PC-9 (cell line): ENCODE data around the gene PHACTR3. TPM values are rescaled to one million over a fixed set of nuclear protein-coding genes. Genes with fewer than 3 reads are reported as not detected.
A peak's percentile ranks its signal among the peaks of the same experiment; 100 is the strongest.

Source experiments
- BruUV-seq: library from RNA; stranded (reverse); fragments of 400-500 nt; replicated peaks from 2 replicates; lab custom pipeline; 2021; lab: Mats Ljungman, UMichigan
- CTCF ChIA-PET: fragments of 300-600 bp; sonication (Branson Sonifier 250); formaldehyde crosslinking; loops from one replicate; lab custom pipeline; 2022; ENCODE audit warnings: antibody characterized with exemption; lab: Charles Lee
- POLR2A ChIA-PET: fragments of 300-600 bp; sonication (Branson Sonifier 250); formaldehyde crosslinking; loops from one replicate; lab custom pipeline; 2022; ENCODE audit warnings: antibody characterized with exemption; ENCODE audit not compliant: unreplicated experiment; lab: Charles Lee
- DNase-seq, 2 experiments: peaks; one replicate each; pipeline versions ENCODE4 v3.0.0 to v3.0.0-alpha.2; 2015 to 2022; ENCODE audit warnings: mixed read lengths in 1 of 2
- H2AFZ ChIP-seq: fragments of 200-600 bp; sonication (generic); 2 replicates; pipeline ENCODE4 v1.8.1; 2017; ENCODE audit warnings: antibody characterized with exemption
- H3F3A ChIP-seq: fragments of 200-600 bp; sonication (generic); 2 replicates; pipeline ENCODE4 v1.8.1; 2017; ENCODE audit warnings: antibody characterized with exemption, mild to moderate bottlenecking, low read depth; ENCODE audit not compliant: insufficient read depth
- H3K27ac ChIP-seq: fragments of 200-600 bp; sonication (generic); 2 replicates; pipeline ENCODE4 v1.6.1; 2016; ENCODE audit warnings: mixed run types
- H3K27me3 ChIP-seq: fragments of 200-600 bp; sonication (generic); 2 replicates; pipeline ENCODE4 v1.6.1; 2016; ENCODE audit warnings: low read depth, mixed run types; ENCODE audit not compliant: insufficient read depth
- H3K36me3 ChIP-seq: fragments of 200-600 bp; sonication (generic); 2 replicates; pipeline ENCODE4 v1.6.1; 2016; ENCODE audit warnings: low read depth, mixed run types
- H3K4me1 ChIP-seq: fragments of 200-600 bp; sonication (generic); replicated peaks from 2 replicates; pipeline ENCODE4 v1.6.1; 2016; ENCODE audit warnings: mixed run types; ENCODE audit not compliant: insufficient read depth
- H3K4me2 ChIP-seq: fragments of 200-600 bp; sonication (generic); 2 replicates; pipeline ENCODE4 v1.6.1; 2017; ENCODE audit warnings: mixed run types
- H3K4me3 ChIP-seq: fragments of 200-600 bp; sonication (generic); 2 replicates; pipeline ENCODE4 v1.6.1; 2016; ENCODE audit warnings: mixed run types
- H3K79me2 ChIP-seq: fragments of 200-600 bp; sonication (generic); 2 replicates; pipeline ENCODE4 v1.6.1; 2017; ENCODE audit warnings: low read depth, mixed run types
- H3K9me2 ChIP-seq: fragments of 200-600 bp; sonication (generic); 2 replicates; pipeline ENCODE4 v1.8.1; 2017; ENCODE audit warnings: mild to moderate bottlenecking; ENCODE audit not compliant: insufficient read depth
- H3K9me3 ChIP-seq: fragments of 200-600 bp; sonication (generic); 2 replicates; pipeline ENCODE4 v1.8.1; 2016; ENCODE audit warnings: low read depth; ENCODE audit not compliant: insufficient read depth
- H4K20me1 ChIP-seq: fragments of 200-600 bp; sonication (generic); 2 replicates; pipeline ENCODE4 v1.8.1; 2017; ENCODE audit not compliant: insufficient read depth
- EZH2 ChIP-seq: fragments of 200-600 bp; sonication (generic); IDR thresholded peaks from 2 replicates; pipeline ENCODE4 v1.8.0; 2017; ENCODE audit warnings: antibody characterized with exemption, low read depth
- intact Hi-C: fragments of 100-400 bp; cut with micrococcal nuclease; formaldehyde crosslinking; loops from one replicate; pipeline ENCODE4 v1.10.0; 2022; ENCODE audit not compliant: unreplicated experiment
- total RNA-seq: library from RNA; stranded (reverse); gene quantifications from 2 replicates; pipeline ENCODE4 v1.2.3, GENCODE V29; 2021
- TF ChIP-seq, protein P1 (sequence below): fragments of 200-600 bp; sonication (generic); conservative IDR thresholded peaks from 2 replicates; pipeline ENCODE4 v1.6.1; 2017; ENCODE audit warnings: mixed run types, antibody characterized with exemption, mild to moderate bottlenecking, moderate library complexity

The PHACTR3 gene
- total RNA-seq, 1 experiment from 2014 or later = 0.41 TPM

DNA sequence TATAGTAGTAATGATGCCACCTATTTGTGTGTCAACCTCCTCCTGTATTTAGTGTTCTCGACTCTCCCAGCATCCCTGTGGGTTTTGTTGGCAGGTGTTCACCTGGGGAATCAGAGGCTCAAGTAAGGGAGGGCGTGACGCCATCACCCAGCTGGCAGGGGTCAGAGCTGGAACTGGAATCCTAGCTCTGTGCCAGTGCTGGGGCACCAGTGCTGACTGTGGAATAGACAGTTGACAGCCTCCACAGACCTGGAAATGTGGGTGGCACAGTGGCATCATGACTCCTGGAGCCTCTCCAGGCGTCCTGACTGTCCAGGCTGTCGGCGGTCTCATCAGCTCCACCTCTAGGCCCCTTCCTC is 226.3 kb downstream of the PHACTR3 start:
- Histone ChIP-seq H3K9me3 (no peaks in the 10 kb centered on the region), H3K27ac (peak overlapping the region; percentile 75), H3K27me3 (no peaks in the 10 kb centered on the region), H3K4me2 (peak overlapping the region; percentile 72), H4K20me1 (no peaks in the 10 kb centered on the region), H3K79me2 (no peaks in the 10 kb centered on the region), H3K4me3 (no peak overlapping the region), H3K36me3 (no peaks in the 10 kb centered on the region), H3K9me2 (no peaks in the 10 kb centered on the region), H3F3A (peaks cover 38% of the 10 kb centered on the region), H2AFZ (no peak overlapping the region), H3K4me1 (peaks cover 73% of the 10 kb centered on the region)
- POLR2A ChIA-PET = interaction anchor here (0.8 kb wide), 1 partner anchor 109 kb away, joined by 3 read pairs; the partner anchor contains the start of genes FAM217B and PPP1R3D
- TSS peak; percentile 82 for BruUV-seq
- no peak for DNase-seq
- TF ChIP-seq EZH2 = no peak
- TF ChIP-seq, protein P1, sequence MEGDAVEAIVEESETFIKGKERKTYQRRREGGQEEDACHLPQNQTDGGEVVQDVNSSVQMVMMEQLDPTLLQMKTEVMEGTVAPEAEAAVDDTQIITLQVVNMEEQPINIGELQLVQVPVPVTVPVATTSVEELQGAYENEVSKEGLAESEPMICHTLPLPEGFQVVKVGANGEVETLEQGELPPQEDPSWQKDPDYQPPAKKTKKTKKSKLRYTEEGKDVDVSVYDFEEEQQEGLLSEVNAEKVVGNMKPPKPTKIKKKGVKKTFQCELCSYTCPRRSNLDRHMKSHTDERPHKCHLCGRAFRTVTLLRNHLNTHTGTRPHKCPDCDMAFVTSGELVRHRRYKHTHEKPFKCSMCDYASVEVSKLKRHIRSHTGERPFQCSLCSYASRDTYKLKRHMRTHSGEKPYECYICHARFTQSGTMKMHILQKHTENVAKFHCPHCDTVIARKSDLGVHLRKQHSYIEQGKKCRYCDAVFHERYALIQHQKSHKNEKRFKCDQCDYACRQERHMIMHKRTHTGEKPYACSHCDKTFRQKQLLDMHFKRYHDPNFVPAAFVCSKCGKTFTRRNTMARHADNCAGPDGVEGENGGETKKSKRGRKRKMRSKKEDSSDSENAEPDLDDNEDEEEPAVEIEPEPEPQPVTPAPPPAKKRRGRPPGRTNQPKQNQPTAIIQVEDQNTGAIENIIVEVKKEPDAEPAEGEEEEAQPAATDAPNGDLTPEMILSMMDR = no peak
- intact Hi-C loops = loop anchor here (2.0 kb wide), 1 partner anchor 110 kb away; the partner anchor contains the start of genes FAM217B and PPP1R3D
- CTCF ChIA-PET = no interaction called here

DNA sequence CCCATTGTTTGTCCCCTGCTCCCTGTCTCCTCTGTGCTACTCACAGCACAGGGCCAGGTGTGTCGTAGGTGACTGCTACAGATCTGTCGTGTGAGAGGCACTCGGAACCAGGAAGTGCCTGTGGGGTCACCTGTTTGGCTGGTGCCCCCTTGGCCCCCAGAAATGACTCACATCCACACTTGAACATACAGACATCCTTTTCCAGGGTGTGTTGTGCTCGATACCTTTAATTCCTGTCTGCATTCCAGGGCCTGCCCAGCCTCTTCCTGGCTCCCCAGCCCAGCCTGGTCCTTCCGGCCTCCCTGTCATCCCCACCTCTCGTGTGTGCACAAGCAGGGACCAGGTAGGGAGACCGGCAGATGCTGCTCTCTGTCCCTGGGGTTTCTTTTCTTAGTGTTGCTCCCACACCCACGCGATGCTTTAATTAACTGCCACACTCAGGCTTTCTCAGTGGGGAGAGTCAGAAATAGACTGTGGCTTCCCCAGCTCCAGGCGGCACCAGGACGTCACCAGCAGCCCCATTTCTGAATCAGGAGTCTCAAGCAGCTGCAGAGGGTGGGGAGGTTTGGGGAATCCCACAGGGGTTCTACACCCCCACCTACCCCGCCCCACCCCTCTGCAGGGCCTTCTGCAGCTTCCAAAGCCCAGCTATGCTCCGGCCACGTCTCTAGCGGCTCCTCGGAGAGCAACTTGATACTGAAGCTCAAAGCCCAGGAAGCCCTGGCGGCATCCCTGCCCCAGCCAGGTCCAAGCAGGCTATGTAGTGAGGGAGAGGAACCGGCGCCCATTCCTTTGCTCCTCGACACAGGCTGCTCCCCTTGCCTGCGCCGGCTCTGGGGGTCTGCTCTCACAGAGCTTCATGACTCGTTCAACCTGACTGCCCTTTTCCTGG is 226.9 kb downstream of the PHACTR3 start:
- Histone ChIP-seq H3F3A (peaks cover 35% of the 10 kb centered on the region), H3K79me2 (no peaks in the 10 kb centered on the region), H3K4me1 (peaks cover 68% of the 10 kb centered on the region), H3K27ac (peak overlapping the region; percentile 75), H3K4me3 (peak overlapping the region; percentile 37; the same call in 1 of the 2 replicates), H3K9me2 (no peaks in the 10 kb centered on the region), H4K20me1 (no peaks in the 10 kb centered on the region), H3K9me3 (no peaks in the 10 kb centered on the region), H3K4me2 (peak overlapping the region; percentile 72), H2AFZ (peak overlapping the region; percentile 59; the same call in 1 of the 2 replicates), H3K36me3 (no peaks in the 10 kb centered on the region), H3K27me3 (no peaks in the 10 kb centered on the region)
- CTCF ChIA-PET = no interaction called here
- DNase-seq = peak; percentile 87 to 99
- TF ChIP-seq, protein P1 = no peak
- TF ChIP-seq EZH2 = no peak
- intact Hi-C loops = loop anchor here (2.0 kb wide), 1 partner anchor 110 kb away; the partner anchor contains the start of genes FAM217B and PPP1R3D
- BruUV-seq = TSS peak; percentile 61
- POLR2A ChIA-PET = interaction anchor here (0.8 kb wide), 1 partner anchor 109 kb away, joined by 3 read pairs; the partner anchor contains the start of genes FAM217B and PPP1R3D

DNA sequence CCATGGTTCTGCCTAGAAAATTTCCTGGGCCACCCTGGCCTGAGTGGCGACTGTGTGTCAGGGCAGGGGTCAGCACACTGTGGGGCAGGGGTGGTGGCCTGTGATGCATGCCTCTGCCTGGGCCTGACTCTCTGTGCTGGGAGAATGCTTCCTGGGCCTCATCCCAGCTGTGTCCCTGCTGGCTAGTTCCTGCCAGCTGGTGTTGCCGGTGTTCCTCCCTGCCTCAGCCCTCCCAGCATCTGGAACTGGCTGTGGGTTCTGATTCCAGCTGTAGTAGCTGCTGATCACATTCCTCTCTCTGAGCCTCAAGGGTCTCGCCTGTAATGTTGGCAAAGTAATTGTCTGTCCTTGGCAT is 227.6 kb downstream of the PHACTR3 start:
- no peak for TF ChIP-seq EZH2
- TF ChIP-seq, protein P1 = no peak
- DNase-seq = no peak
- no peaks in the 10 kb centered on the region for H4K20me1 ChIP-seq
- ChIA-PET POLR2A (no interaction called here), CTCF (no interaction called here)
- H3K4me3 ChIP-seq = no peak overlapping the region
- H3K9me2 ChIP-seq = no peaks in the 10 kb centered on the region
- no peaks in the 10 kb centered on the region for H3K79me2 ChIP-seq
- peak overlapping the region; percentile 75 for H3K27ac ChIP-seq
- intact Hi-C loops = loop anchor here (2.0 kb wide), 1 partner anchor 109 kb away; the partner anchor contains the start of genes FAM217B and PPP1R3D
- H2AFZ ChIP-seq = no peak overlapping the region; the same call in 1 of the 2 replicates
- H3K9me3 ChIP-seq = no peaks in the 10 kb centered on the region
- peaks cover 30% of the 10 kb centered on the region for H3F3A ChIP-seq
- peaks cover 62% of the 10 kb centered on the region for H3K4me1 ChIP-seq
- H3K27me3 ChIP-seq = no peaks in the 10 kb centered on the region
- peak overlapping the region; percentile 72 for H3K4me2 ChIP-seq
- H3K36me3 ChIP-seq = no peaks in the 10 kb centered on the region
- BruUV-seq = no TSS peak
